Naive thymus-derived CD4-positive, alpha-beta T cell (primary cell): ENCODE data around the gene JAZF1. TPM values are rescaled to one million over a fixed set of nuclear protein-coding genes. Genes with fewer than 3 reads are reported as not detected.

Experiments used
- ATAC-seq: fragments of 150-1000 bp; cut with Tn5 transposase; 2 replicates; pipeline ENCODE4 v1.10.0; 2021; ENCODE audit warnings: mild to moderate bottlenecking, moderate library complexity
- CTCF ChIA-PET: fragments of 350-600 bp; sonication (Branson Sonifier 250); formaldehyde crosslinking; loops from one replicate; lab custom pipeline; 2021; ENCODE audit warnings: antibody characterized with exemption; lab: Charles Lee
- POLR2A ChIA-PET: fragments of 350-600 bp; sonication (Branson Sonifier 250); formaldehyde crosslinking; loops from one replicate; lab custom pipeline; 2021; ENCODE audit warnings: antibody characterized with exemption, inconsistent platforms; lab: Charles Lee
- DNase-seq, 9 donors: peaks; one replicate each; pipeline versions ENCODE4 v3.0.0 to v3.0.0-alpha.2; 2020 to 2022; ENCODE audit warnings: mixed read lengths in 1 of 9
- H3K27ac ChIP-seq: one replicate; pipeline ENCODE4 v1.7.0; 2013; ENCODE audit warnings: mild to moderate bottlenecking, low read depth, low read length, moderate library complexity
- H3K27me3 ChIP-seq, 2 donors: one replicate each; pipeline ENCODE4 v1.7.0; 2013; ENCODE audit warnings: low read length in 2 of 2, mild to moderate bottlenecking in 2 of 2, moderate library complexity in 2 of 2; ENCODE audit not compliant: control insufficient read depth in 2 of 2, insufficient read depth in 2 of 2
- H3K36me3 ChIP-seq, 3 experiments: 1 replicate in 2 of 3; 2 replicates in 1 of 3; pipeline ENCODE4 v1.7.0; 2013; ENCODE audit warnings: low read length in 3 of 3, mild to moderate bottlenecking in 3 of 3, moderate library complexity in 1 of 3; ENCODE audit not compliant: insufficient read depth in 3 of 3, control insufficient read depth in 2 of 3
- H3K4me1 ChIP-seq, 2 donors: one replicate each; pipeline ENCODE4 v1.7.0; 2013; ENCODE audit warnings: low read length in 2 of 2, mild to moderate bottlenecking in 2 of 2, moderate library complexity in 1 of 2; ENCODE audit not compliant: control insufficient read depth in 2 of 2, insufficient read depth in 2 of 2
- H3K4me3 ChIP-seq: 2 replicates; pipeline ENCODE4 v1.7.0; 2013; ENCODE audit warnings: mild to moderate bottlenecking, low read length
- H3K9me3 ChIP-seq, 3 experiments: 1 replicate in 2 of 3; 2 replicates in 1 of 3; pipeline ENCODE4 v1.7.0; 2013; ENCODE audit warnings: low read length in 3 of 3; ENCODE audit not compliant: control insufficient read depth in 2 of 3
- H3K27ac Mint-ChIP-seq, 9 donors: one replicate each; pipeline ENCODE4 v1.8.0; 2020 to 2022; ENCODE audit warnings: mixed read lengths in 9 of 9, mild to moderate bottlenecking in 8 of 9, moderate library complexity in 5 of 9, inconsistent platforms in 2 of 9
- H3K27me3 Mint-ChIP-seq, 5 donors: one replicate each; pipeline ENCODE4 v1.8.0; 2021 to 2022; ENCODE audit warnings: mixed read lengths in 5 of 5, mild to moderate bottlenecking in 1 of 5
- H3K36me3 Mint-ChIP-seq, 5 donors: one replicate each; pipeline ENCODE4 v1.8.0; 2020 to 2022; ENCODE audit warnings: mixed read lengths in 5 of 5, mild to moderate bottlenecking in 3 of 5, inconsistent platforms in 1 of 5
- H3K4me1 Mint-ChIP-seq, 7 donors: one replicate each; pipeline ENCODE4 v1.8.0; 2020 to 2022; ENCODE audit warnings: mixed read lengths in 7 of 7, mild to moderate bottlenecking in 3 of 7, inconsistent platforms in 1 of 7
- H3K4me3 Mint-ChIP-seq, 10 donors: one replicate each; pipeline ENCODE4 v1.8.0; 2020 to 2022; ENCODE audit warnings: mild to moderate bottlenecking in 10 of 10, mixed read lengths in 10 of 10, moderate library complexity in 6 of 10, inconsistent platforms in 2 of 10
- H3K9me3 Mint-ChIP-seq, 11 donors: one replicate each; pipeline ENCODE4 v1.8.0; 2020 to 2022; ENCODE audit warnings: mixed read lengths in 11 of 11, mild to moderate bottlenecking in 4 of 11, inconsistent platforms in 1 of 11, moderate library complexity in 1 of 11
- intact Hi-C, 2 donors: fragments of 100-400 bp; cut with micrococcal nuclease; formaldehyde crosslinking; loops; one replicate each; pipeline ENCODE4 v1.15.1; 2023
- polyA plus RNA-seq, 2 donors: library from polyadenylated mRNA; unstranded; fragments of 300-500 nt; fragmentation: Illumina TruSeq; gene quantifications; one replicate each; pipeline ENCODE4 v1.2.3, GENCODE V29; 2021
- total RNA-seq, 6 experiments: library from RNA in 5 of 6; stranded (reverse) in 5 of 6; gene quantifications; 1 replicate in 5 of 6; 2 replicates in 1 of 6; pipeline ENCODE4 v1.2.3 and lab custom pipeline; 2021 to 2026

The JAZF1 gene
- total and polyA plus RNA-seq, 7 experiments from 2014 or later: 2.0 to 33.1 (median 3.2) TPM

DNA sequence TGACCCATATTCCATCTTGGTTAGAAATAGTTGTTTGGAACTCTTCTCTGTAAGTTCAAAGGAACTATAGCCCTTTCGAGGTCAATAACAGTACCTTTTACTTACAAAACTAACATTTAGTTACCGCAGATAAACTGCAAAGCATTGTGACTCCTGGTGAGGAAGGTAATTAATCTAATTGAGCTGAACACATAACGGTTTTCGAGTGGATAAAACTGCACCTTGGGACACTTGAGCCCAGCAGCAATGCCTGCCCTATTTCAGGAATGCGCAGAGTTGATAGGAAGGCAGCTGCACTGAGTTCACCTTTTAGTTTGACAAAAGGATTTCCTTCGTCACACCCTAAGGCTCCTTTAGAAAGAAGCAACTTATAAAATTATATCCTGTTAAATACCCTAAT lies 75.4 kb downstream of the JAZF1 start:
- Mint-ChIP-seq H3K27me3 (peaks cover 0 to 2% (median 0%) of the 10 kb centered on the region in 5 donors), H3K4me3 (no peak overlapping the region), H3K9me3 (no peaks in the 10 kb centered on the region), H3K27ac (no peak overlapping the region), H3K4me1 (peaks cover 0 to 41% (median 10%) of the 10 kb centered on the region in 7 donors), H3K36me3 (peaks cover 0 to 21% (median 2%) of the 10 kb centered on the region in 5 donors)
- ATAC-seq: no peak
- Histone ChIP-seq H3K36me3 (no peaks in the 10 kb centered on the region), H3K27ac (no peak overlapping the region), H3K4me1 (no peaks in the 10 kb centered on the region), H3K9me3 (no peaks in the 10 kb centered on the region), H3K4me3 (no peak overlapping the region), H3K27me3 (no peaks in the 10 kb centered on the region)
- intact Hi-C loops: no loop called here
- POLR2A ChIA-PET: no interaction called here
- CTCF ChIA-PET: no interaction called here
- DNase-seq: no peak

DNA sequence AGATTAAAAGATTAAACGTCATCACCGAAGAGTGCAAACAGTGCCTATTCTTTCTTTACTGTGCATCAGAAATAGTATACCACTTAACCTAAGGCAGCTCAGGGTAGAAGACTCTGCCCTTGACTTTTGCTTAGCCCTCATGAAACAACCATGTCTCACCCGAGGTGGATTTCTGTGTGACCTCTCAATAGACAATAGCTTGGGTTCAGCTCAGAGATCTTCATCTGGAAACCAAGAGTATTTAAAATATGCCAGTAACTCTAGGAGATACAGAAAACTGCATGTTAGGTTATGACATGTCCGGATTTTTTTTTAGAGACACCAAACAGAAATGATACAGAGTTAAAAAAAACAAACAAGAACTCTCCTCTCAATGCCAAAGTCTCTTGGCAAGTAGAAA lies 75.8 kb downstream of the JAZF1 start:
- DNase-seq (no peak), ATAC-seq (no peak)
- POLR2A ChIA-PET: no interaction called here
- no peaks in the 10 kb centered on the region for H3K9me3 Mint-ChIP-seq
- Histone ChIP-seq H3K36me3 (no peaks in the 10 kb centered on the region), H3K27me3 (no peaks in the 10 kb centered on the region), H3K9me3 (no peaks in the 10 kb centered on the region), H3K27ac (no peak overlapping the region), H3K4me3 (no peak overlapping the region), H3K4me1 (no peaks in the 10 kb centered on the region)
- peaks cover 0 to 2% (median 0%) of the 10 kb centered on the region in 5 donors for H3K27me3 Mint-ChIP-seq
- H3K4me3 Mint-ChIP-seq: no peak overlapping the region
- intact Hi-C loops: no loop called here
- H3K4me1 Mint-ChIP-seq: peaks cover 0 to 41% (median 10%) of the 10 kb centered on the region in 7 donors
- CTCF ChIA-PET: no interaction called here
- H3K36me3 Mint-ChIP-seq: peaks cover 0 to 20% (median 2%) of the 10 kb centered on the region in 5 donors
- H3K27ac Mint-ChIP-seq: no peak overlapping the region

DNA sequence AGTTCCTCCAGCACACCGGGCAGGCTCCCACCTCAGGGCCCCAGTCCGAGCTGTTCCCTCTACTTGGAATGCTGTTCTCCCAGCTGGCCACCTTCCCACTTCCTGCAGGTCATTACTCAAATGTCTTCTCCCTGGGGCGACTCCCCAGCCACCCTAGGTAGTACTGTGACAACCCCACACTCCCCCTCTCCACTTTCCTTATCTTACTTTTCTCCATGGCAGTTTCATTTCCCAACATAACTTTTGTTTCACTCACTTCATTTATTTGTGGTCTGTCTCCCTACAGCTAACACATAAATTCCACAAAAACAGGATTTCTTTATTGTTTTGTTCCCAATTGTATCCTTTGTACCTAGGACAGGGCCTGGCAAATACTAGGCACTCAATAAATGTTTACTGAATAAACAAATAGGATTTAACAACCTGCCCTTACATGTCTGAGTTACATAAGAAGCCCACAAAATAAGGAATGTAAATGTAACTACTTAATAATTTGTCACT lies 76.5 kb downstream of the JAZF1 start:
- Histone ChIP-seq H3K27me3 (no peaks in the 10 kb centered on the region), H3K4me1 (no peaks in the 10 kb centered on the region), H3K27ac (no peak overlapping the region), H3K9me3 (no peaks in the 10 kb centered on the region), H3K4me3 (no peak overlapping the region), H3K36me3 (no peaks in the 10 kb centered on the region)
- Mint-ChIP-seq H3K36me3 (peaks cover 0 to 13% (median 2%) of the 10 kb centered on the region in 5 donors), H3K4me3 (no peak overlapping the region), H3K4me1 (peaks cover 0 to 41% (median 10%) of the 10 kb centered on the region in 7 donors), H3K9me3 (no peaks in the 10 kb centered on the region), H3K27me3 (peaks cover 0 to 2% (median 0%) of the 10 kb centered on the region in 5 donors), H3K27ac (peak overlapping the region in 2 of 9 donors; percentile 5 to 27)
- ChIA-PET POLR2A (no interaction called here), CTCF (no interaction called here)
- intact Hi-C loops: no loop called here
- ATAC-seq (no peak), DNase-seq (no peak)

- Mint-ChIP-seq H3K36me3 (peaks cover 0 to 11% (median 2%) of the 10 kb centered on the region in 5 donors), H3K4me3 (no peak overlapping the region), H3K27ac (peak overlapping the region in 1 of 9 donors; percentile 34), H3K9me3 (no peaks in the 10 kb centered on the region), H3K4me1 (peaks cover 0 to 34% (median 10%) of the 10 kb centered on the region in 7 donors), H3K27me3 (peaks cover 0 to 2% (median 0%) of the 10 kb centered on the region in 5 donors)
- ATAC-seq (peak; percentile 60), DNase-seq (no peak)
- no peak overlapping the region for H3K27ac ChIP-seq
- intact Hi-C loops: no loop called here
- H3K4me3 ChIP-seq: no peak overlapping the region
- H3K4me1 ChIP-seq: no peaks in the 10 kb centered on the region
- H3K36me3 ChIP-seq: no peaks in the 10 kb centered on the region
- CTCF ChIA-PET: no interaction called here
- POLR2A ChIA-PET: no interaction called here
- H3K27me3 ChIP-seq: no peaks in the 10 kb centered on the region
- no peaks in the 10 kb centered on the region for H3K9me3 ChIP-seq
Observed at GRCh38 chr7:28102797-28103196, 77.8 kb downstream of the JAZF1 start.

- intact Hi-C loops: loop anchor here (1.0 to 5.0 kb wide), 4 partner anchors 18 to 900 kb away; no protein-coding TSS in a partner anchor
- Mint-ChIP-seq H3K27ac (no peak overlapping the region), H3K36me3 (peaks cover 0 to 21% (median 5%) of the 10 kb centered on the region in 5 donors), H3K9me3 (no peaks in the 10 kb centered on the region), H3K4me3 (no peak overlapping the region), H3K27me3 (no peaks in the 10 kb centered on the region), H3K4me1 (peaks cover 0 to 25% (median 10%) of the 10 kb centered on the region in 7 donors)
- POLR2A ChIA-PET: interaction anchor here (0.5 kb wide), 1 partner anchor 10 kb away, joined by 3 read pairs; no protein-coding TSS in a partner anchor
- Histone ChIP-seq H3K4me3 (no peak overlapping the region), H3K27ac (no peak overlapping the region), H3K4me1 (no peaks in the 10 kb centered on the region), H3K27me3 (no peaks in the 10 kb centered on the region), H3K36me3 (no peaks in the 10 kb centered on the region), H3K9me3 (no peaks in the 10 kb centered on the region)
- CTCF ChIA-PET: interaction anchor here (0.6 to 2.6 kb wide), 9 partner anchors 14 to 1402 kb away, joined by 3 to 8 read pairs (median 3); no protein-coding TSS in a partner anchor
- ATAC-seq: peak; percentile 84
- DNase-seq: peak in 7 of 9 donors; percentile 26 to 62 (median 47)
Observed at GRCh38 chr7:28096713-28097112, 83.9 kb downstream of the JAZF1 start.

- peak overlapping the region in 1 of 9 donors; percentile 6 for H3K27ac Mint-ChIP-seq
- H3K9me3 ChIP-seq: no peaks in the 10 kb centered on the region
- ATAC-seq: no peak
- no peaks in the 10 kb centered on the region for H3K4me1 ChIP-seq
- no peak overlapping the region for H3K4me3 Mint-ChIP-seq
- no peaks in the 10 kb centered on the region for H3K27me3 ChIP-seq
- ChIA-PET POLR2A (no interaction called here), CTCF (interaction anchor here (0.6 kb wide), 1 partner anchor 31 kb away, joined by 3 read pairs; no protein-coding TSS in a partner anchor)
- H3K4me3 ChIP-seq: no peak overlapping the region
- no peak for DNase-seq
- peaks cover 0 to 26% (median 14%) of the 10 kb centered on the region in 7 donors for H3K4me1 Mint-ChIP-seq
- H3K36me3 Mint-ChIP-seq: peaks cover 0 to 21% (median 5%) of the 10 kb centered on the region in 5 donors
- H3K27ac ChIP-seq: no peak overlapping the region
- H3K27me3 Mint-ChIP-seq: no peaks in the 10 kb centered on the region
- intact Hi-C loops: loop anchor here in 1 of 2 donors (5.0 kb wide), 2 partner anchors 82 to 883 kb away; no protein-coding TSS in a partner anchor
- no peaks in the 10 kb centered on the region for H3K9me3 Mint-ChIP-seq
- no peaks in the 10 kb centered on the region for H3K36me3 ChIP-seq
Observed at GRCh38 chr7:28095231-28095630, 85.4 kb downstream of the JAZF1 start.
